RCC 7860 (cell line): Measurements from ENCODE around the gene GRIN2A.

Source experiments
- DNase-seq: peaks from one replicate; pipeline ENCODE4 v3.0.0-alpha.2; 2015; ENCODE audit warnings: low spot score
- FAIRE-seq: peaks from 2 replicates; lab custom pipeline; 2012; peaks lifted over from hg19 to GRCh38; lab: Jason Lieb, UNC

Gene GRIN2A

DNA sequence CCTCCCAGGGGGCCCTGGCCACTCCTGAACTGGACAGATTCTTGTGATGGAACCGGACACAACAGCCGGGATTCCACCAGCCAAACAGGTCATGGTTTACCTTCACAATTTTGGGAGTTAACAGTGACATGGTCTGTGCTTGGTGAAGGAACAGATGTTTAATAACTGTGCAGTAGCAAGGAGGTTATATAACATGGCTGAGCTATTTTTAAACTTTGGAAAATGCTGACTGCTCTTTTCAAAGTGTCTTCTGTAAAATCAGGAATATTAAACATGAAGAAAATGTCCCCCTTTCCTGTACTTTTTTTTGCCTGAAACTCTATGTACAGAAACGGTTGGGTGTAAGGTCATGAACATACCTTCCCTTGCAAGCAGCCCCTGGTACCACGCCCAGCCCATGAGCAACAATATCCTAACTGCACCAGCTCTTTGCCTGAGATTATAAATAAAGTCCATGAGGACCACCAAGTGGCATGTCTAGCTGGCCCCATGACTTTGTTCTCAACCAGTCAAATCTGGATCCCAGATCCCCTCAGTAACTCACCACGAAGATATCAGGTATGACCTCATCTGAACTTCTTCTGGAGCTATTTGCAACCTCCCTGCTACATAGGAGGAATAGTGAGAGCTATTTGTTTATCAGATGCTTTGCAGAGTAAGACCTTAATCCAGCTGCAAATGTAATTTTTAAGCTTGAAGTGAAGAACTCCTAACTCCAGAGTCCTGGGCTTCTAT, 249.1 kb downstream of the GRIN2A start:
- DNase-seq (no peak), FAIRE-seq (no peak)

DNA sequence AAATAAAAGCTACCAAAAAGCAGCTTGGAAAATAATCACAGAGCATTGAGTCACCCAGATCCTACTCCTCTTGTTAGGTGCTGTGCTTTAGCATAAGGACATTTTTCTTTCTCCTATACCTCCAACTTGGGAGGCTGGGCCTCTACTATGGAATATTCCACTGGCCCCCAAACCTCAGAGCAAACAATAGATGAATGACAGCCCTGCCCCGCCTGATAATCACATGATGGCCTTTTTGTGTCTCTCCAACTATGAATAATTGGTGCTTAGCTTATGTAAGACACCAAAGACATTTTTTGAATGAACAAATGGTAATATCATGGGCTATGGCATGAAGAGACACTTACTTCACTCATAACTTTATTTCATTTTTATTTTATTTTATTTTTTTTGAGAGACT, 250.2 kb downstream of the GRIN2A start:
- FAIRE-seq (no peak), DNase-seq (no peak)

DNA sequence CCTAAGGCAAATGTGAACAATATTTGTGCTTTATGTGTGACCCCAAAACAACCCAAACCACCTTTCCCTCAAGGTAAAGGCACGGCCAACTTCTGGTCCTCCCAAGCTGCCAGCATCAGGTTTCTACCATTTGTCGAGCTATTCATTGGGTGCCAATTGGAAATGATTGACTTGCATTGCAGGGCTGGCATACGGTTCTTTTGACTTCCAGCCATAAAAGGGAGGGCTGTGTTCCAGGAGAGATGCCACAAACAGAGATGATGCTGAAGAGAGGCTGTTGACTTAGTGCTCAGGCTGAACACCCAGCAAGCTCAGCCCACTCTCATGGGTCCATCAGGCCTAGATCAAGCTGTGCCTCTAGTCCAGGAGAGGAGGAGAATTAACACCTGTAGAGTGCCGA, 252.4 kb downstream of the GRIN2A start:
- DNase-seq = no peak
- FAIRE-seq = no peak

DNA sequence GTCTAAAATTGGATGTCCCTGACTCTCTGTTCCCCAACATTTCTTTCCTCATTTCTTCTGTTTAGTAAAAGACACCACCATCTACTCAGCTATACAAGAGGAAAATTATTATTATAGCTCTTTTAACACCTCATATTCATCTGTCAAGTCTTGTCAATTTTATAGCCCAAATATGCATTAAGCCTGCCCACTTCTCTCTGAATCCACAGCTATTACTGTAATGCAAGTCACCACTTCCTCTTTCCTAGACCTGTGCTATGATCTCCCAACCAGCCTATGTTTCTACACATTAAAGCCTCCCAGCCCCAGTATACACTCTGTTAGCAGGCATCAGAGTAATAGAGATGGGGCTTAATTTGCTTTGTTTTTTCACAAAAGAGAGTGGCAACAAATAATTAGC, 252.9 kb downstream of the GRIN2A start:
- no peak for FAIRE-seq

DNA sequence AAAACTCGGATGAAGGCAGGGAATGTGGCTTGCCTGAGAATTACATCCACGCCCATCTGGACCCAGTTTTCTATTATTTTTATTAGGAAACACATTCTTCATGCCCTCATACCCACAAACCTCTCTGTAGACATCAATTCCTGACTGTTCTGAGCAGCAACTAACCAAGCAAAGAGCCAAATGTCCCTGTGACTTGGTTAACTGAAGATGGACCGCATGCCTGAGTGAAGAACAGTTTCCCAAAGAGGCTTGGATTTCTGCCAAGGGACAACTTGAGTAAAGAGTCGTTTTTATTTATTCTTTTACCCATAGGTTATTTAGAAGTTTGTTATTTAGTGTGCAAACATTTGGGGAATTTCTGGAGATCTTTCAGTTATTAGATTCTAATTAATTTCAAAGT, 259.8 kb downstream of the GRIN2A start:
- FAIRE-seq = no peak
- no peak for DNase-seq

More for the DNA sequence above, 252.9 kb downstream of the GRIN2A start:
- no peak for DNase-seq

DNA sequence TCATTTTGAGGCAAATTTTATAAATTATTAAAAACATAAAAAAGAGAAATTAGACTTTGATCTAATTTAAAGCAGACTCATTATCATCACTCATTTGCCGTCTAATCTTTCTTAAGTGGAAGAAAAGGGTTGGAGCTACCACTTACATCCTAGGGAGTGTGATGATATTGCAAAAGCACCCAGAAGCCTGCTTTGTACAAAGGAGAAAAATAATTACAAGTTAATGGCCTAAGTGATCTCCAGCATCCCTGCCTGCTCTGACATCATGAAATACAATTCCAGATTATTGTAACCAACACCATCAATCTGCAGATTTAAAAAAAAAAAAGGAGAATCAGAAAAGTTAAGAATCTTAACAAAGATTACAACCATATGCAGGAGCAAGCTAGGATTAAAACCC, 260.2 kb downstream of the GRIN2A start:
- DNase-seq = no peak
- no peak for FAIRE-seq

DNA sequence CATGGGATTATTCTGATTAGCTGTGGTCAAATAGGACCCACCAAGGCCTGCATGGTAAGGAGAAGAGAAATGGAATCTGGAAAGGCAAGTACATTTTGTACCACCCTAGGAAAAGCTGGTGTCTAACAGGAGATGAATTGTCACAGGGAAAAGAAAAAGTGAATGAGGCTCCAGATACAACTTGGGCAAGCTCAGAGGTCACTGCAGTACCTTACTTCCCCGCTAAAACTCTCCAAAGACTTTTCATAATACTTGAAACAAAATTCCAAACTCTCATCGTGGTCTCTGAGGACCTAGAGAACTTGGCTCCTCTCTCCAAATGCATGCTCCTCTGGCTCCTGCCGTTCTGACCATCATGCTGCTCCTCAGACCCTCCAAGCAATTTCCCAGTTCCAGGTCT, 262.8 kb downstream of the GRIN2A start:
- FAIRE-seq = no peak

DNA sequence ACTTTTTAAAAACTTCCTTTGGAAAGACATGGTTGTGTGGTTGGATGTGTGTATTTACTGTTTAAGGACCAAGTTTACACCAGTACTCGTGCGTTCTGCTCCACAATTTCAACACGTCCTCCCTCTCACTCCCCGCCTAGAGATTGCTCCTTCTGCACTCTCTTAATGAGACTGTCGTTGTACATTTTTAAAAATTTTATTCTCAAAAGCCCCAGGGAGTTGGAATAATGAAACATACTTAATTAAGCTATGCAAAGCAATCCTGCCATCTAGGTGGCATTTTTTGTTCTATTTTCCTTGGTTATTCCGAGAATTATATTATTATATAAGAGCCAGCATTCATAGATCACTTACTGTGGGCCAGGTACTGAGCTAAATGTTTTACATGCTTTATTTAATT, 264.5 kb downstream of the GRIN2A start:
- FAIRE-seq = no peak
- no peak for DNase-seq

More for the DNA sequence above, 262.8 kb downstream of the GRIN2A start:
- DNase-seq = no peak

DNA sequence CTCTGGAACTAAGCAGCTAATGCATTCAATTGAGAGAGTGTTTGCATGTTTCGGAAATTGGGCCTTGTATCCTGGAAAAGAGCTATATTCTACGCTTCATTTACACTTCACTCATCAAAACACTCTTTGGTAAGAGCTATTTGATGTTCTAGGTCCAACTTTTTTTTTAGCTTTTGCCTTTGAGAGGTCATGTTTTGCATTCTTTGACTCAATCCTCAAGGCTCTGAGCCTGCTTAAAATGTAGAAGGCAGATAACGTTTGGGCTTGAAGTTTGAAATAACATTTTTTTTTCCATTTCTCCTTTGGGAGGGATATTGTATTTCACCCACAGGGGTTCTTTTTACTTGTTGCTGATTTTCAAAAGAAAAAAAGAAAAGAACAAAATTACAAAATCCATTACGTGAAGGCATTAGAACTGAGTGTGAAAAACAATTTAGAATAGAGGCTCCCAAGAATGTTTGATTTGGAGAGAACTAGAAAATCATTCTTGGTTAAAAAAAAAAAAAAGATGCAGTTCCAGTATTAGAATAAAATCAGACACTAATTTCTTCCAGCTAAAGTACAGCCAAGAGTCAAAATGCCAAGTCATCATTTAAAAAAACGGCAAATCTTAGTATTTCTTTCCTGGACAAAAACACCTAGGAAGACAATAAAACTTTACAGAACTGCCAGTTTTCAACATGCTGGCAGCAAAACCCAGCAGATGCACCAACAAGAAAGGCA, 268.5 kb downstream of the GRIN2A start:
- no peak for FAIRE-seq

DNA sequence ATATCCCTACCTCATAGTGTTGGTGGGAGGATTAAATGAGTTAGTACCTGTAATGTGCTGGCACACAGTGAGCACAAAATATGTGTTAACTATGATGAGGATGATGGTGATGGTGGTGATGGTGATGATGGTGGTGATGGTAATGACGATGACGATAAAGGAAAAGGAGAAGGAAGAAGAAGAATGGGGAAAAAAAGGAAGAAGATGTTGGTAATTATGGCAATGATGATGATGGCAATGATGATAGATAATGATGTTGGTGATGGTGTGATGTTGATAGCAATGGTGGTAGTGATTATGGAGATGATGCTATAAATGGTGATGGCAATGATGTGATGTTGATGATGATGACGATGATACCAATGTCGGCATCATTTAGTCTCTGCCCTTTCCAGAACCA, 270.2 kb downstream of the GRIN2A start:
- DNase-seq = no peak
- FAIRE-seq = no peak

More for the DNA sequence above, 268.5 kb downstream of the GRIN2A start:
- DNase-seq = no peak

DNA sequence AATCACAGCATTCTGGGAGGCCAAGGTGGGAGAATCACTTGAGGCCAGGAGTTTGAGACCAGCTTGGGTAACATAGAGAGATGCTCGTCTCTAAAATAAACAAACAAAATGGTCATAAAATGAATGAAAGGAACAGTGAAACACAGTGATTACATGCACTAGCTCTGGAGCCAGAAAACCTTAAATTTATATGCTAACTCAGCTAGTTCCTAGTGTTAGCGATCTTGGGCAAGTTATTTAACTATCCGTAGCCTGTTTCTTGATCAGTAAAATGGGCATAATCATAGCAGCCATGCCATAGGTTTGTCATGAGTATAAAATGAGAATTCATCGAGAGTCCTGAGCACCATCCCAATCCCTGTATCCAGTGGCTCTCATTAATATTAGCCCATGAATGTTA, 271.0 kb downstream of the GRIN2A start:
- DNase-seq (no peak), FAIRE-seq (no peak)

DNA sequence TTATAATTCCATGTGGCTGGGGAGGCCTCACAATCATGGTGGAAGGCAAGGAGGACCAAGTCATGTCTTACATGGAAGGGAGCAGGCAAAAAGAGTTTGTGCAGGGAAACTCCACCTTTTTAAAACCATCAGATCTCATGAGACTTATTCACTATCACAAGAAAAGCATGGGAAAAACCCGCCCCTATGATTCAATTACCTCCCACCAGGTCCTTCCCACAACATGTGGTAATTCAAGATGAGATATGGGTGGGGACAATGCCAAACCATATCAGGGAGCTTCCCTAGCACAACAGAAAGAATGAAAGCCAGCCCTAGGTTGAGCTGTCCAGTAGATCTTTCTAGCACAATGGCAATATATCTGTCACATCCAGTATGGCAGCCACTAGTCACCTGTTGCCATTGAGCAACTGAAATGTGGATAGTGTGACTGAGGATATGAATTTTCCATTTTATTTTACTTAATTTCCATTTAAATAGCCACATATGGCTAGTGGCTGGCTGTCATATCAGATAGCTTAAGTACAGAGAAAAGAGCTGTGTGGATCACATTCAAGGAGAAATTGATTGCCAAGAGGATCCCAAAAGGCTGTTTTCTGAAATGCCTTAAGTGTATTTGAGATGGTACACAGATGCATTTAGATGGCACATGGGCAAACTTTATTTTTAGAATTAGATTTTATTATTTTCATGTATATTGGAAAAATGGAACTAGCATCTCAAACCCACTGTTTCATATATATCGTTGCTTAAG, 273.0 kb downstream of the GRIN2A start:
- FAIRE-seq (no peak), DNase-seq (no peak)

DNA sequence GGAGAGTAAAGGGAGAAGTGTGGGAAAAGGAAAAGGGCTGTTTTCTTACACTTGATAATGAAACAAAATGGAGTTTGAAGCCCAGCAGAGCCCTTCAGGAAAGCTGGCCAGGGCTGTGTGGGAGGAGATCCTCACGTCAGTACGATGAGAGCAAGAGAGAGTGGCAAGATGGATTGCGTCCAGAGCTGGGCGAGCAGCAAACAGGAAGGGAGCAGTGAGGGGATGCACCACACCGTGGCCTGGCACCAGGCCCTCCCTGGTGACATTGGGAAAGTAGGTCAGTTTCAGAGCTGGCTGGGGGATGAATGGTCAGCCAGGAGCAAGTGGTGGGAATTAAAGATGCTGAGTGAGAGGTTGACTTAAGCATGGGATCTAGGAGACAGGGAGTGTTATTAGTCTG, 273.6 kb downstream of the GRIN2A start:
- DNase-seq (no peak), FAIRE-seq (no peak)

DNA sequence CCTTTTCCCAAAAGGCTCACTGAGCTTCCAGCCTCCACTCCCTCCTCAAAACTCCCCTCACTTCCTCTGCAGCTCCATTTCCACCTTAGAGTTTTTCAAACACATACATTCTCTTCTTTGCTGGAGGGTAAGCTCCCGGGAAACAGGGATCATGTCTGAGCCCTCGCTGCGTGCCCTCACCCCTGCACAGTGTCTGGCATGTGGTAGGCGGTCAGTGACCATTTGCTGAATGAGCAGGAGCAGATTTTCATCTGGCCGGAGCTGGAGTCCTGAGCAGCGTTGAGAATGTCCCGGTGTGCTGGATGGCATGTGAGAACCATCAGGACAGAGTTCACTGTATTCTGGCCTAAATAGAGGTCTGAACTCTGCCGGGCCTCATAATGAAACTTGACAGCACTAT, 274.5 kb downstream of the GRIN2A start:
- DNase-seq (no peak), FAIRE-seq (no peak)

DNA sequence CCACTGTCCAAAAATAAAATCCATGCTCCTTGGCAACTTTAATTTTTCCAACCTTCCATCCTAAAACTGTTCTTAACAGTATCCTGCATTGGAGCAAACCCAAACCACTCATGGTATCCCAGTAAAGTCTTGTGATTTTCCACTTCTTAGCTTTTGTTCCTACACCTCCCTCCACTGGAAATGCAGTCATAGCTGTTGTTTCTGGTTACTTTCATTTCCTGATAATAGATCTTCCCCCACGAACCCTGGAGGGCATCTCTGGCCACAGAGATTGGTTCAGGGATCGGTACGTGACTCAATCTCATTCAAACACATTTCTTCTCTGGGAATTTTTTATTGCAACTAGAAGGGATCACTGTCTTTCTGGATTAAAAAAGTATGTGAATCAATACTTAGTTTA, 276.0 kb downstream of the GRIN2A start:
- DNase-seq (no peak), FAIRE-seq (no peak)

DNA sequence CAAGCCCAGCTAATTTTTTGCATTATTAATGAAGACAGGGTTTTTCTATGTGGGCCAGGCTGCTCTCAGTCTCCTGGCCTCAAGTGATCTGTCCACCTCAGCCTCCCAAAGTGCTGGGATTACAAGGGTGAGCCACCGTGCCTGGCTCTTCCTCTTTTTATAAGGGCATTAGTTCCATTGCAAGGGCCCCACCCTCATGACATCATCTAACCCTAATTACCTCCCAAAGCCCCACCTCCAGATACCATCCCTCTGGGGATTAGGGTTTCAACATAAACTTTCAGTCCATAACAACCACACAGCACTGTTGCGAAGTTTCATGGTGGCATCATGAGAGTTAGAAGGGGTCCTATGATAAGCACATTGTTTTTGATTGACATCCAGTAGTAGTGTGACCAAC, 277.7 kb downstream of the GRIN2A start:
- DNase-seq (no peak), FAIRE-seq (no peak)

DNA sequence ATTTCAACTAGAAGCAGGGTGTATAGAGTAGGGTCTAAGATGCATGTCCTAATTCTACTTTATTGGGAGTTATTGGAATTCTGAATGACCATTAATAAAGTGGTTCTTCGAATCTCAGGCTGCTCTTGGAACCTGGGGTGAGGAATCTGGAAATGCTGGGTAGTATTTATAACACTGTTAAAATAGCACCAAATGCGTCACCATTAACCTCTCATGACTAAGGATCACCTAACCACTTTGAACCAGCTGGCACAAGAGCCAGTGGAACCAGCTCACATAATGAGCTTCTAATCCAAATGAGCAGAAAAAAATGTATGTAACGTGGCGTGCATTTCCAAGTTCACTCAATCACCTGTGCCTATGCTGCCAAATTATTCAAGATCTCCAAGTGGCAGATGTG, 281.7 kb downstream of the GRIN2A start:
- FAIRE-seq (no peak), DNase-seq (no peak)

DNA sequence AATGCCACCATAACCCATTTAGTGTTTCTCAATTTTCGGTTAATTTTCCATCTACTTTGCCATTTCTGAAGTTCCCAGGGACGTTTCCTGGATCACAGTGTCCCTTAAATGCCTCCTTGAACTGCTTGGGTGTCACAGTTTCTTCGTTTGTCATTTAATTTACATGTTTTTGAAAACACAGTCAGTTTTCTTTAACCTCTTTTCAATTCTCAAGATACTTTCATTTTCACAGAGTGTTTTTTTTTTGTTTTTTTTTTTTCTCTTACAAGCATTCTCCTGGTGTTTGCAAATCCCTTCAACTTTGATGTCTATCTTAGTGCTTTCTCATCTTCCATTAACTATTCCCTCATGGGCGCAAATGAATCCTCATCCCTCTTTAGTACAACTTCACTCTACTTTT, 283.7 kb downstream of the GRIN2A start:
- DNase-seq = no peak
- no peak for FAIRE-seq

DNA sequence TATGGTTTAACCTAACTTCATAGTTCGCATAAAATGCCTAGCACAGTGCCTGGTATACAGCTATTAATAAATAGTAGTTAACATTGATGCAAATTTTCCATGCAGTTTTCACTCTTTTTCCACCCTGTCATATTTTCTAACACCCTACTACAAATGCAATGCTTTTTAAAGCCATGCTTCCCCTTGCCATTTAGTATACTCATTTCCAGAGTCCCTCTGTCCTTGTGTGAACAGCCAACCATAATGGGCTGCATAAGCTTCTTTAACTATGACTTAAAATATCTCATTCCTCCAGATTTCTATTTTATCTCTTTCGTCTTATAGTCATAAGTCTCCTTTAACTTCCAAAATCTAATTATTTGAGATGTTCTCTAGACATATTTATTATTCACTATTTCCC, 284.1 kb downstream of the GRIN2A start:
- FAIRE-seq = no peak
- no peak for DNase-seq

DNA sequence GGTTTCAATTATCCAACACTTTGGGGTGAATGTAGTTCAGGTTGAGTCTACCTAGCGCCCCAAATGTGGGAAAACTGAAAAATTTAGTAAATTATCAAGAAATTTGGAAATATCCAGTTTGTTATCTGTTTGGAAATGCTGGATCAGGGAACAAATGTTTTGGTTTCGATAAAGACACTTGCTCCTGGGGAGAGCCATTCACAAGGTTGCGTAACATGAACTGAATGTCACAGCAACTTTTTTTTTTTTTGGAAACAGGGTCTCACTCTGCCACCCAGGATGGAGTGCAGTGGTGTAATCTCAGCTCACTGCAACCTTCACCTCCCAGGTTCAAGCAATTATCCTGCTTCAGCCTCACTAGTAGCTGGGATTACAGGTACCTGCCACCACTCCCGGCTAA, 286.4 kb downstream of the GRIN2A start:
- DNase-seq (no peak), FAIRE-seq (no peak)

DNA sequence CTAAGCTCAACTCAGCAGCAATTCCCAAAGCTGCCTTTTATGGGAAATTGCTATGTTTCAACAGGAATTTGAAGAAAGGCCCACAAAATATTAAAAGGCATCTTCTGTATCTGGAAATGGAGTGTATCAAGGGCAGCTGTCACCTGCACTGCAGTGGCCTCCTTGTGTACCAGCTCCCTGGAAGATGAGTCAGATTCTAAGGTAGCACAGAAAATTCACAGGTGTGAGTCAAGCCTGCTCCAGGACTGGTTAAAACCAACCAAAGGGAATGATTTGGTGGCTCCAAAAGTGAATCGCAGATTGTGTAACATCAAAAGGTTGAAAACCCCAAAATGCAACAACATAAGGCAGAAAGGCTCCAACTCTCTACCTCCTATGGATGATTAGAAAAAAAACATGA, 296.4 kb downstream of the GRIN2A start:
- DNase-seq = no peak
- no peak for FAIRE-seq

DNA sequence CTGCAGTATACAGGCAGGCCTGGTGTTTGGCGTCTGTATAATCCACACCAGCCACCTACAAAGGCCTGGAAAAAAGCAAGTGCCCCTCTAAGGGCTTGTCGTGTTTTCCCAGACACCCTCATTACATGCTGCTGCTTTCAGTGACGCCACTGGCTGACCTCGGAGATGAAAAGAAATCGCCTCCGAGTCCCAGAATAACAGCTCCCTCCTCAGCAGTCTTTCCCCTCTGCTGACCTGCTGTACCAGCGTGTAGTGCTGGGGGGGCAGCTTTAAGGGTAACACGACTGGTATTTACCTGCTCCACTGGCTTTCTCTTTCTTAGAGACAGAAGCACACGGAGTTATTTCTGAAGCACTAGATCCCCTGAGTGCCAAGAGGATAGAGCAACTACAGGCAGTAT, 296.8 kb downstream of the GRIN2A start:
- no peak for DNase-seq

More for the DNA sequence above, 296.8 kb downstream of the GRIN2A start:
- no peak for FAIRE-seq
